ENCODE data around the gene RANBP9.

Gene RANBP9

DNA sequence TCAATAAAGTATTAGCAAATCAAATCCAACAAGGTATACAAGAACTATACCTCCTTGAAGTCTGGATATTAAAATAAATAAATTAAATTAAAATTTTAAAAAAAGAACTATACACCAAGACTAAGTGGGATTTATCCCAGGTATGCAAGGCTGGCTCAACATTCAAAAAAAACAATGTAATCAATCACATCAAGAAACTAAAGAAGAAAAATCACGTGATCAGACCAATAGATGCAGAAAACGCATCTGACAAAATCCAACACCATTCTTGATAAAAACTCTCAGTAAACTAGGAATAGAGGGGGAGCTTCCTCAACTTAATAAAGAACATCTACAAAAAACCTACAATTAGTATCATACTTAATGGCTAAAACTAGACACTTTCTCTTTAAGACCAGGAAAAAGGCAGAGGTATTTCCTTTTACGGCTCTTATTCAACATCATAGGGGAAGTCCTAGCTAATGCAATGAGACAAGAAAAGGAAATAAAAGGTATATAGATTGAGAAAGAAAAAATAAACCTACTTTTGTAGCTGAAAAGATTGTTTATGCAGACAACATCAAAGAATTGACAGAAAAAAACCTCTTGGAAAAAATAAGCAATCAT, 35.0 kb downstream of the RANBP9 start:
- DNase-seq, result no peak

DNA sequence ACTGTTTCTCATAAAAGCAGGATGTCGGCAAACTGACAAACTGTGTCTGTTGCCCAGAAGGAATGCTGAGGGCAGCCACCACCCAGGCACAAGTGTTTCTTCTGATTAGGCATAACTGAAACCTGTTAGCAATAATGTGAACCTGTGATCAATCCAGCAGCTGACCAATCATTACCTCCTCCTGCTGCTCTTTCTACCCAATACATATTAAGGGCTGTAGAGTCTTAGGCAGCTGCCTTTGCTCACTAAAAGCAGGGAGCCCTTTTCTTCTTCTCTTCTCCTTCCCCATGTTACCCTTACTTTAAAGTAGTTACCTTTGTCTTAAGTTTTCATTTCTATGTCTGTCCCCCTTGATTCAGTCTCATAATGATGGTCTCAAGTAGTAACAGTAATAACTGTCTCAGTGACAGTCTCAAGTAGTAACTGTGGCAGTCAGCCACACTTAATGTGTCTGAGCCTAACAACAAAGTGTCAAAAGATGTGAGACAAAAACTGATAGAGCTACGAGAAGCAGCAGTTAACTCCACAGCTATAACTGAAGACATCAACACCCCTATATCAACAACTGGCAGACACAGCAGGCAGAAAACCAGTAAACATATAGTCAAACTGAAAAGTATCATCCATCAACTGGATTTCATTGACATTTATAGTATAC, 37.0 kb downstream of the RANBP9 start:
- DNase-seq, result no peak

DNA sequence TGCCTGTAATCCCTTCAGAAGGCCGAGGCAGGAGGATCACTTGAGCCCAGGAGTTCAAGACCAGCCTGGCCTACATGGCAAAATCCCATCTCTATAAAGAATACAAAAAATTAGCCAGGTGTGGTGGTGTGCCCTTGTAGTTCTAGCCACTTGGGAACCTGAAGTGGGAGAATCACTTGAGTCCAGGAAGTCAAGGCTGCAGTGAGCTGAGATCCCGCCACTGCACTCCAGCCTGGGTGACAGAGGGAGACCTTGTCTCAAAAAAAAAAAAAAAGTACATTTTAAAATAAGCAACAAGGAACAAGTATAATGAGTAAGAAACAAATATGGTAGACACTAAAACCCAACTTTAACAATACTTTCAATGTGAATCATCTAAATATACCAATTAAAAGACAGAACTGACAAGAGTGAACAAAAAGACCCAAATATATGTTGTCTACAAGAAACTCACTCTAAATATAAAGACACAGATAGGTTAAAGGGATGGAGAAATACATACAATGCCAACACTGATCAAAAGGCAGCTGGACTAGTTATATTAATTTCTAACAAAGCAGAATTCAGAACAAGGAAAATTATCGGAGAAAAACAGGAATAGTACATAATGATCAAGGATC, 37.7 kb downstream of the RANBP9 start:
- DNase-seq, result no peak

DNA sequence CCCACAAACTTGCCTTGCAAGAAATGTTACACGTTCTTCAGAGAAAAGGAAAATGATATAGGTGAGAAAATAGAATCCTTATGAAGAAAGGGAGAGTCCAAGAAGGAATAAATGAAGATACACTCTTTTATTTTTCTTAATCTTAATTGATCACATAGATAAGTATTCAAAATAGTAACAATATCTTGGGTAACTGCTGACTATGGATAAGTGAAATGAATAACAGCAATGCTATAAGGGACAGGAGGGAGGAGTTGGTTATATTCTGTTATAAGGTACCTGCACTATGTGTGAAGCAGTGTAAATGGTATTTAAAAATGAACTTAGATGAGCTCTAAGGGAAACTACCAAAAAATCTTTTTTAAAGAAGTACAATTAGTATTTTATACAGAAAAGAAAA, 38.3 kb downstream of the RANBP9 start:
- DNase-seq, result no peak

DNA sequence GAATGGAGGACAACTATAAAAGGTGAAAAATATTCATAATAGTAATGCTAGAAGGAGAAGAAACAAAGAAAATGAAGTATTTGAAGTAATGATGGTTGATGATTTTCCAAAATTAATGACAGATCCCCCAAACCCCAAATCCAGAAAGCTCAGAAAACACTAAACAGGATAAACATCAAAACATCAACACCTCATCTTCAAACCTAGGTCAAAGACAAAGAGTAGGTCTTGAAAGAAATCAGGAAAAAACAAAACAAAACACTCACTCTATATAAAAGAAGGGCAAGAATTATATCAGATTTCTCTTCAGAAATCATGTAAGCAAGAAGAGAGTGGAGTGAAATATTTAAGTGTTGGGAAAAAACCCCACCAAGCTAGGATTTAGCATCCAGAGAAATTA, 38.7 kb downstream of the RANBP9 start:
- no peak for DNase-seq

DNA sequence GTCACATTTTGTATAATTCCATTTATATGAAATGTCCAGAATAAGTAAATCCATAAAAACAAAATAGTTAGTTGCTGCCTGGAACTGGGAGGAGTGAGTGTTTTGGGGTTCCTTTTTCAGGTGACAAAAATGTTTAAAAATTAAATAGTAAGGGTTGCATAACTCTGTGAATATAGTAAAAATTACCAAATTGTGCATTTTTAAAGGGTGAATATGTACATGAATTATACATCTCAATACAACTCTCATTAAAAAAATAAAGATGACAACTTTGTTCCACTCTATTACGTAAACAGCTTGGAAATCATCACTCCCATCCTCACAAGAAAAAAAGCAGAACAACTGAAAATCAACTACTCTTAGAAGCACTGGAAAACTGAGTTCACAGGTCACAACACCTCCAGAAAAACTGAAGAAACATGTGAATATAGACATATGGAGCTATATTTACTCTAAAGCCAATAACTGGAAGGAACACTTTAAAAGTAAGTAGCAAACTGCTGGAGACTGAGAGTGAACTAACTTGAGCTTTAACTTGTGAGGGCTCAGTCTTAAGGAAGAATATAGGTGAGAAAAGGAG, 40.0 kb downstream of the RANBP9 start:
- no peak for DNase-seq

DNA sequence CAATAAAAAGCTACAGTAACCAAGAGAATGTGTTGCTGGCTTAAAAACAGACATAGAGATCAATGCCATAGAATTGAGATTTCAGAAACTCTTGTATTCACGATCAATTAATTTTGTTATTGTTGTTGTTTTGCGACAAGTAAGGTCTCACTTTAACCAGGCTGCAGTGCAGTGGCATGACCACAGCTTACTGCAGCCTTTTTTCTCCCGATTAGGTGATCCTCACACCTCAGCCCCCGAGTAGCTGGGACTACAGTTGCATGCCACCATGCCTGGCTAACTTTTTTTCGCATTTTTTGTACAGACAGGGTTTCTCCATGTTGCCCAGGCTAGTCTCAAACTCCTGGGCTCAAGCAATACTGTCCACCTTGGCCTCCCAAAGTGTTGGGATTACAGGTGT, 42.2 kb downstream of the RANBP9 start:
- no peak for DNase-seq

DNA sequence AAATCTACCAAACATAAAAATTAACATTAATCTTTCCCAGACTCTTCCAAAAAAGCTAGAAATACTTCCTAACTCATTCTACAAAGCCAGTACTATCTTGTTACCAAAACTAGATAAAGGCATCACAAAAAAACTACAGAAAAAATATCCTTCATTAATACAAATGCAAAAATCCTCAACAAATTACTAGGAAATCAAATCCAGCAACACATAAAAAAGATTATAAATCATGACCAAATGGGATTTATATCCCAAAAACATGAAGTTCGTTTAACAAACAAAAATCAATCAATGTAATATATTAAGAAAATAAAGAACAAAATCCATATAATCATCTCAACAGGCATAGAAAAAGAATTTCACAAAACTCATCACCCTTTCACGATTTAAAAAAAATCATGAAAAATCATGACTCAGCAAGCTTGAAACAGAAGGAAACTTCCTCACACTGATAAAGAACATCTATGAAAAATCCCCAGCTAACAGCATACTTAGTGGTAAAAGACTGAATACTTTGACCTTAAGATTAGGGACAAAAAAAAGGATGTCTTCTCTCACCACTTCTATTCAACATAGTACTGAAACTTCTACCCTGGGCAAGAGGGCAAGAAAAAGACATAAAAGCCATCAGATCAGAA, 43.2 kb downstream of the RANBP9 start:
- DNase-seq, result no peak

DNA sequence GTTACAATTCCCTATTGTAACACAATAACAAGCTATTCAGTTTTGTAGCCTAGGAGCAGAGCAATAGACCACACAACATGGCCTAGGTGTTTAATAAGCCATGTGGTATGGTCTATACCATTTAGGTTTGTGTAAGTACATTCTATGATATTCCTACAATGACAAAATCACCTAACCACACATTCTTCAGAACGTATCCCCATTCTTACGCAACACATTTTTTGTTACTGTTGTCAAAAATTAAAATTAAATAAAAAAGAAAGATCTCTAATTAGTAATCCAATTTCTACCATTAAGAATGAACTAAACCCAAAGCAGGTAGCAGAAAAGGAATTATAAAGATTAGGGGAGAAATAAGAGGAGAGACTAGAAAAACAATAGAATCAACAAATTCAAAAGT, 44.0 kb downstream of the RANBP9 start:
- no peak for DNase-seq

DNA sequence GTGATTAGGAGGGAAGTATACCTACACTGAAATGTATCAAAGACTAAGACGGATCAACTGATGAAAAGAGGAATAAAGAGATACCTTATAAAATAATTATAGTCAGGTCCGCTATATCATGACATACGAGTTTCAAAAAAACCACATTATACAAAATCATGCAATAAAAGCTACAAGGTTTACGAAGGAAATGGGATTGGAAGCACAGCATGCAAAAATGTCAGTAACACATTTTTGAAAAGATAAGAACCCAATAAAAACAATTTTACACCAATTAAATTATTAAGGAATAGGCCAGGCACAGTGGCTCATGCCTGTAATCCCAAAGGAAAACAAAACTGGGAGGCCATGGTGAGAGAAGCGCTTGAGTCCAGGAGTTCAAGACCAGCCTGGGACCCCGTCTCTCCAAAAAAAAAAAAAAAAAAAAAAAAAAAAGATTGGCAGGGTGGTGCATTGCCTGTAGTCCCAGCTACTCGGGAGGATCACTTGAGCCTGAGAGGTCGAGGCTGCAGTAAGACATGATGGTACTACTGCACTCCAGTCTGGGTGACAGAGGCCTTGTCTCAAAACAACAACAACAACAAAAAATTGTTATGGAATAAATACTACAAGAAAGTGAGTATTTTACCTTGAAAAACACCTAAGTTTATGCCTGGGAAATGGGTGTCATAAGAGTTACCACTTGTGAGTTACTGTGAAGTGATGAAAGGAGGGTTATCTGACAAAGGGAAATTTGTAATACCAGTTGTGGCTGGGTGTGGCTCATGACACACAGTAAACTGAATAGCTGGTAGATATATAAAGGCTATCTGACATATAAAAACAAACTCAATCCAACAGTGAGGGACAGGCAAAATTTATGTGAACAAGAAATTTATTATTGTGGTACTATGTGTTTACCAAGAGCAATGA, 45.2 kb downstream of the RANBP9 start:
- DNase-seq, result no peak

DNA sequence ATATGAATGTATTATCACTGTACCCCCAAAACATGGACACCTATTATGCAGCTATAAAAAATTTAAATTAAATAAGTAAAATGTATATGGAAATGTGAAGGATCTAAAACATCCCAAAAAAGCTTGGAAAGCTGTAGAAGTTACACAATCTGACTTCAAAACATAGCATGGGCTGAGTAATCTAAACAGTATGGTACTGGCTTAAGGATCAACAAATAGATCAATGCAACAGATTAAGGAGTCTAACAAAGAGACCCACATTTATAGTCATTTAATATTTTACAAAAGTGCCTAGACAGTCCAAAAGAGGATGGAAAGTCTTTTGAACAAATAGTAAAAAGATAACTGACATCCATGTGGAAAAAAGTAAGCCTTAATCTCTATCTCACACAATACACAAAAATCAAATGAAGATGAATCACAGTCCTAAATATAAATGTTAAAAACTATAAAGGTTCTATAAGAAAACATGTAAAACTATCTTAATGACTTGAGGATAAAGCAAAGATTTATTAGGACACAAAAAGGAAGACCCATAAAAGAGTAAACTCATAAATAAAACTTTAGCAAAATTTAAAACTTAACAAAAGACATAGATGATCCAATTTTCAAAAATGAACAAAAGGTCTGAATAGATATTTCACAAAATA, 46.8 kb downstream of the RANBP9 start:
- no peak for DNase-seq

DNA sequence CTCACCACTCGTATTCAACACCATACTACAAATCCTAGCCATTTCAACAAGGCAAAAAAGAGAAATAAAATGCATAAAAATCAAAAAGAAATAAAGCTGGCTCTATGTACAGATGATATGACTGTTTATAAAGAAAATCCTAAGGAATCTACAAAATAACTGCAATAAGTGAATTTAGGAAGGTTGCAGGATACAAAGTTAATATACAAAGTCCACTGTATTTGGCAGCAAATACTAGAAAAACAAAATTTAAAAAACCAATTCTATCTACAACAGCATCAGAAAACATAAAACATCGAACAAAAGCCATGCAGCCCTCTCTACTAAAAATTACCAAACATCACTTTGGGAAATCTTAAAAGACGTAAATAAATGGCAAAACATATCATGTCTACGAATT, 47.6 kb downstream of the RANBP9 start:
- no peak for DNase-seq

DNA sequence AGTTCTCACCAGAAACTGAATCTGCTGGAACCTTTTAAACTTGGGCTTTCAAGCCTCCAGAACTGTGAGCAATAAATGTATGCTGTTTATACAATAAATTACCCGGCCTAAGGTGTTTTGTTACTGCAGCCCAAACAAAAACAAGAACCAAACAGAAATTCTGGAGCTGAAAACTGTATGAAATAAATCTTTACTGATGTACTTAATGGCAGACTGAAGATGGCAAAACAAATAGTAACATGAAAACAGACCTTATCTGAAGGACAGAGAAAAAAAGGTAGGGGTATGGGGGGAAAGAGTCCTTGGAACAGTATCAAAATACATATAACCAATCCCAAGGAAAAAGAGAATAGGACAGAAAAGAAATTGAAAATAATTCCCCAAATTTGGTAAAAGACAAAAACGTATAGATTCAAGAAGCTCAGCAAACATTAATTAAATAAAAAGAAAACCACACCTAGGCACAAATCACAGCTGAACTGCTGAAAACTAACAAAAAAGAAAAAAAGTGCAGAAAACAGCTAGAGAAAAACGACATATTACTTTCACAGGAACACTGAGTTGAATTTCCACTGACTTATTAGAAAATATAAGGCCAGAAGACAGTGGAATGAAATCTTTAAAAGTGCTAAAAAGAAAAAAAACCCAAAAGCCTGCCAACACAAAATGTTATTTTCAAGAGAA, 48.8 kb downstream of the RANBP9 start:
- no peak for DNase-seq

DNA sequence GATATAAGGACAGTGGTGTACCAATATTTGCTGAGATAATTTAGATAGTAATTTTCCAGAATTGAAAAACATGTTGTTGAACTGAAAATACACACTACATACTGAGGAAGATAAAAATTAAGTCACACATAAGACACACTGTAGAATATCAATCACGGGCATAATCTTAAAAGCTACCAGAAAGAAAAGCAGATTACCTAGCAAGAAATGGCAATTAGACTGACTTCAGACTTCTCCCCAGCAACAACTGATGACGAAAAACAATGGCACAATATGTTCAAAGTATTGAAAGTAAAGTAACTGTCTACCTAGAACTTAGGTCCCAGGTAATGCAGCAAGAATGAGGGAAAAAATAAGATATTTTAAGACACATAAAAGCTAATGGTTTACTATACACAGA, 50.0 kb downstream of the RANBP9 start:
- DNase-seq, result no peak

DNA sequence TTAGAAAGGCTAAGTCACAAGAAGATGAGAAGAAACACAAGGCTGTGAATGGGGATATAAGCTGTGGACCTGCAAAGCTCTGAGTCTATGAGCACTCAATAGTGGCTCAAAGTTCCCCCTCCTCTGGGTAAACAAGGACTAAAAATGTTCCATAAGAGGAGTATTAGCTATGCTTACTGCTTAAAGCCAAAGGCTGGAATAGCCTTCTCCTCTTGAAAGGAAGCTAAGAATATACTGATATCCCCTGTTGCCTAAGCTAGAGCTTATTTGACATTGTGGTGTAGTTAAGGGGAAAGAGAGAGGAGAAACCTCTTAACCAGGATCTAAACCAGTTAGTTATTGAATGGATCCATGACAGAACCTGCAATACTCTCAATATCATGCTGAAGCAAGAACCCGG, 50.7 kb downstream of the RANBP9 start:
- DNase-seq, result no peak

DNA sequence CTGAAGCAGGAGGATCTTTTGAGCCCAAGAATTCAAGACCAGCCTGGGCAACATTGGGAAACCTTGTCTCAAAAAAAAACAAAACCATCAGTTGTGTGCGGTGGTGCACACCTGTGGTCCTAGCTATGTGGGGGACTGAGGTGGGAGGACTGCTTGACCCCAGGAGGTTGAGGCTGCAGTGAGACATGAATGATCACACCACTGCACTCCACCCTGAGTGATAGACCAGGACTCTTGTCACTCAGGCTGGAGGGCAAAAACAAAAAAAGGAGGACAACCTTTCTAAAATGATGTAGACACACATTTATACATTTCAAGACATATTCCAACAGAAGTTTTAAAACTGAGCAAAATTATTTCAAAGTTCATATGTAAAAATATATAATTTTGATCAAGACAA, 51.4 kb downstream of the RANBP9 start:
- DNase-seq, result no peak

DNA sequence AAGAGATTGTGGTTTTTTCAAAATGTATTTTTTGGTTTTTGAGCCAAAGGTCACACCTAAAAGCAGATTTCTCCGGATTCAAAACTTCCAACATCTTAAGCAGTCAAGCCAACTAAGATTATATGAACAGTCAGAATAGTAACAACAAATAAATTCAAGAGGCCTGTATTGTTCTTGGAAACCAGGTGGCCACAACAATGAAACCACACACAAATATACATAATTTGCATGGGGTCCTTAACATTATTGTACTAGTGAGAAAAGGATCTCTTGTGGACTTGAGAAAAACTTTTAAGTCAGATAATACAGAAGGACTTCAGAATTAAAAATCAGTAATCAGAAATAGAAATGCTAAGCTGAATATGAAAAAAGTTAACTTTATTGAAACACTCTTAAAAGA, 55.9 kb downstream of the RANBP9 start:
- DNase-seq, result no peak

DNA sequence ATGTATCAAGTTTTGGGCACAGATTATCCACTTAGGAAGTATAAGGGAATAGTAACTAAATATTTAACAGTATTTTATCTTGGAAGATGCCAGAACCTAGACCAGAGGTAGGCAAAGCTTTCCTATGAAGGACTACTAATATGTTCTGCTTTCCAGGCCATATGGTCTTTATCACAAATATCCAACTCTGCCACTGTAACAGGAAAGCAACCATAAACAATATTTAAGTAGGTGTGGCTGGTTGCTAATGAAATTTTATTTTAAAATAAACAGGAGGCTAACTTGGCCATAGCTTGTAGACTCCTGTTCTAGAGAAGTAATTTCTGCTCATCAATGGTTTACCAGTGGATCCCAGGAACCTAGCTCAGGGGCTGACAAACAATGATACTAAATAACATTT, 57.1 kb downstream of the RANBP9 start:
- no peak for DNase-seq

DNA sequence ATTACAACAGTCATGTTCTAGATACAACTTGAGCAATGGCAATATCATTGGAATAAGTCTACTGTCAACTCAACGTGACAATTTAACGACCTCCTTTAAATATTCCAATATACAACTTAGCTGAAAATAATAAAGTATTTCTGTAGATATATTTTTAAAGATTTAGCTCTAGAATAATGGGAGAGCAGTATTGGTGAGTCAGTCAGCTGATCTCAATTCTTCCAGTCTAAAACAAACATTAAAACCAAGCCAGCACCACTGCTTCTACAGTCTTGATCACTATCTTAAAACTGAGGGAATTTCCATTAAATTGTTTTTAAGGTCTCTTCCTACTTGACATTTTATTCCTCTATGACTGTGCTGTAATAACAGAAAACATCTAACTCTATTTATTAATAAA, 58.3 kb downstream of the RANBP9 start:
- DNase-seq, result no peak

DNA sequence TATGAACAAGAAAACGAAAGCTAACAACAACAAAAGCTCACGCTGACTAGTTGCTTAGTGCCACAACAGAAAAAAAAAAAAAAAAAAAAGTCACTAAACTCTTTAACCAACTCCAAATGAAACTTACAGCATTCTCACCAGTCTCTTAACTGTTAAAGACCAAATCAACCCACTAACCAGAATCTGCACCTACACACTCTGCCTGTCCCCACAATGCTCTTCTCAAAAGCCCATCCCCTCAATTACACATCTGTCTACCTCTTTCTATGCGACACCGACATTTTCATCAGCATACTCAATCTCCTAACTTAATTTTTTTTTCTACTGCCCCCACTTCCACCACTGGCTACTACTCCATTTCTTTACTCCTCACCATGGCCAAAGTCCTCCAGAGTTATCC, 62.2 kb downstream of the RANBP9 start:
- DNase-seq, result no peak

DNA sequence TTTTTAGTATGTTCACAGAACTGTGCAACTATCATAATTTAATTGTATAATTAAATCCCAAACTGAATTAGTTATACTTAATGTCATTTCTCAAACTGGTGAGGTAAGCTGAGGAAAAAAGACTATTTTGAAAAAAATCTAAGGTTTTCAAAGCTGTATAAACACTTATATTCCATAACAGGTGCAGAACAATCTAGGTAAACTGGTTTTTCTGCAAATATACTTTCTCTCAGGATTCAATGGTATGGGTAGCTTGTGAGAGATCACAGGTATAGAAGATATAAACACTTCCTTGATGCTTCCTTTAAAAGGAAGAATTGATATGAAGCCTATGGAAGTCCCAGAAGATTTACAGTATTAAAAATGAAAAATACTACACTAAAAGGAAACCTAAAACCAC, 62.8 kb downstream of the RANBP9 start:
- no peak for DNase-seq

DNA sequence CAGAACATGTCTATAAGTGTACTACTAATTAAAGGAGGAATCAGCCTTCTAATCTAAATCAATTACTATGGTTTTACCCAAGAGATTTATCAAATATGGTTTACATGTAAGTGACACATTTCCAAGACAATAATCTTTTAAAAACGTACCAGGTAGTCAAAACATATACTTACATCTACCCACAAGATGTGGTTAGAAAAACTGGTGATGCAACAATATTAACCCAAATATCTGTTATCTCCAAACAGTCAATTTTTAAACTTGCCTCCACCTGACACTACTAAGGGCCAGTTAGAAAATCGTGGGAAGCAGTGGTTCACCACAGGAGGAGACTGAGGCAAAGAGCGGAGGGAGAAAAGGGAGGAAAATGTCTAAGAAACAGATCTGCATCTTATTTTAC, 68.5 kb downstream of the RANBP9 start:
- DNase-seq, result no peak

Data from DMS 273 treated with DMSO at 0.1 percent for 48 hours (cell line).